Neuron (in vitro differentiated cells): ENCODE results near the gene LAMA2.
"Not testable (repeated sequence)": the region's sequence is repeated elsewhere in the genome, so short reads cannot be mapped to it uniquely, and the experiment has no call there.

Experiments used
- H2AFZ ChIP-seq: one replicate; pipeline ENCODE4 v1.6.1; 2013; ENCODE audit warnings: low read depth, mild to moderate bottlenecking, inconsistent platforms, low read length, moderate library complexity
- H3K27me3 ChIP-seq: one replicate; pipeline ENCODE4 v1.6.1; 2013; ENCODE audit warnings: low read length; ENCODE audit not compliant: insufficient read depth
- H3K36me3 ChIP-seq: one replicate; pipeline ENCODE4 v1.6.1; 2013; ENCODE audit warnings: low read length; ENCODE audit not compliant: insufficient read depth
- H3K4me1 ChIP-seq: one replicate; pipeline ENCODE4 v1.6.1; 2013; ENCODE audit warnings: low read length; ENCODE audit not compliant: insufficient read depth
- H3K4me3 ChIP-seq: 2 replicates; pipeline ENCODE4 v1.5.1; 2013; ENCODE audit warnings: mild to moderate bottlenecking, low read length, moderate library complexity
- H3K9me3 ChIP-seq: one replicate; pipeline ENCODE4 v1.6.1; 2013; ENCODE audit warnings: low read length

The LAMA2 gene

GRCh38 chr6:129088481-129088880 is 205.5 kb downstream of the LAMA2 start:
- H3K9me3 ChIP-seq, H3K36me3 ChIP-seq, H3K27me3 ChIP-seq, H2AFZ ChIP-seq, H3K4me1 ChIP-seq, H3K4me3 ChIP-seq: not testable (repeated sequence)

DNA sequence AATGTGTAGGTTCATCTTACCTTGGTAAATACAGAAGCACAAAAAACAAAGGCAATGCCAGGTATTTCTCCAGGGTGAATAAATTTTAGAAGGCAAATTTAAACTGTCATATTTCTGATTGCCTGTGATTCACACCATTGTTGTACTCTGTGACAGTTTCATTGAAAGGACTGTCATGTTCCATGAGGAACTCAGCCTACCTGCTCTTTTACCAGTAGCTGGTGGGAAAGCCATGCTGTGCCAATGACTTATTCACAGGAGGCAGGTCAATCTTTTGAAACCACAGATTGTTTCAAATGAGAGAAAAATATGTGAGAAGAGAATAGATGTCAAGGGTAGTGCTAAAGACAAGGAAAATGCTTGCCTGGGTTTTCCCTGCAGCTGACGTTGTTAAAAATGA is 206.4 kb downstream of the LAMA2 start:
- no peak overlapping the region for H2AFZ ChIP-seq
- peaks cover 4% of the 10 kb centered on the region for H3K4me1 ChIP-seq
- peaks cover 2% of the 10 kb centered on the region for H3K9me3 ChIP-seq
- H3K36me3 ChIP-seq: no peaks in the 10 kb centered on the region
- no peak overlapping the region for H3K4me3 ChIP-seq
- no peaks in the 10 kb centered on the region for H3K27me3 ChIP-seq

DNA sequence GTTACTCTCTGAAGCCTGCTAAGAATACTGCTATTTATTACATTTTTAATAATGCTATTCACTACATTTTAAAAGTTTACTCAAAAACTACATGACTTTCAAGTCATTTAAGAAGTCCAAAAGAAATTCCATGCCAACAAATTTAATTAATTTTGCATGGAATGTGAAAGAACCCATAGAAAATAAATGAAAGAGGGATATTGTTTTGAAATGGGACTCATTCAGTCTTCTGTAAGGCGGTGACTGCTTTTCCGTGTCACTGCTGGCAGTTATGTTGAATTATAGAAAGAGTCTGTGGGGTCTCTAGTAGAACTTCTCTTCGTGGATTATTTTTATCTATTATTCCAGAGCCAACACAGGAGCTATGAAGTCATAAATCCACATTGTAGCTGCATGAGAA is 211.2 kb downstream of the LAMA2 start:
- Histone ChIP-seq H3K36me3 (no peaks in the 10 kb centered on the region), H3K4me3 (no peak overlapping the region), H3K4me1 (peaks cover 4% of the 10 kb centered on the region)

GRCh38 chr6:129096651-129097290 is 213.8 kb downstream of the LAMA2 start:
- H3K9me3 ChIP-seq: no peaks in the 10 kb centered on the region
- no peaks in the 10 kb centered on the region for H3K36me3 ChIP-seq
- no peak overlapping the region for H2AFZ ChIP-seq
- H3K4me3 ChIP-seq: no peak overlapping the region
- no peaks in the 10 kb centered on the region for H3K27me3 ChIP-seq
- no peaks in the 10 kb centered on the region for H3K4me1 ChIP-seq

More for the DNA sequence above, 211.2 kb downstream of the LAMA2 start:
- Histone ChIP-seq H3K9me3 (no peaks in the 10 kb centered on the region), H3K27me3 (no peaks in the 10 kb centered on the region), H2AFZ (no peak overlapping the region)

DNA sequence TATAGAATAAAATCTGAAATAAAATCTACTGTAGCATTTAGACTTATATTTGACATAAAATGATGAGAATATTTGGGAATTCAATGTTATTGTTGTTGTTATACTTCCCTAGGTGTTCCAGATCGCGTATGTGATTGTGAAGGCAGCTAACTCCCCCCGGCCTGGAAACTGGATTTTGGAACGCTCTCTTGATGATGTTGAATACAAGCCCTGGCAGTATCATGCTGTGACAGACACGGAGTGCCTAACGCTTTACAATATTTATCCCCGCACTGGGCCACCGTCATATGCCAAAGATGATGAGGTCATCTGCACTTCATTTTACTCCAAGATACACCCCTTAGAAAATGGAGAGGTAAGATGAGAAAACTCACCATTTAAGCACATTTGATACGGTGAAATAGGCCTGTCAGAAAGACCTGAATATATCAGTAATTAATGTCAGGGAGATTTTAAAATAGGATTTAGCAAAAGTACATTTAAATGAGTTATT is 215.2 kb downstream of the LAMA2 start:
- Histone ChIP-seq H3K36me3 (no peaks in the 10 kb centered on the region), H3K27me3 (no peaks in the 10 kb centered on the region), H3K9me3 (no peaks in the 10 kb centered on the region), H3K4me1 (no peaks in the 10 kb centered on the region), H2AFZ (no peak overlapping the region), H3K4me3 (no peak overlapping the region)

DNA sequence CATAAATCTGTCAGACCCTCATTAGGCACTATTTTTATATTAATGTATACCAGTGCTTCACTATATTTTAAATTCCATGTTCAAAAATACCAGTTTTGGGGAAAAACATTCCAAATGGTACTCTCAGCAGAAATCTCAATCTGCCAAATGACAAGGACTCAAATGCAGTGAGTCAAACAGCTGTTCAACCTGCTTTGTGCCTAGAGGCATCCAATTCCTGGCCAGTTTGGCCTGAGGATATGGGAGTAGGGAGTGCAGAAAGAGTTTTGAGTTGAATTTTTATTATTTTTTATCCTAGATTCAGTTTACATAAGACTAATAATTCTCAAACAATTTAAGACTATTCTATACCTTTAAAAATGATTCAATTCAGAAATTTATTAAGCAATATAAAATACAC is 216.8 kb downstream of the LAMA2 start:
- no peaks in the 10 kb centered on the region for H3K4me1 ChIP-seq
- no peaks in the 10 kb centered on the region for H3K36me3 ChIP-seq
- H3K27me3 ChIP-seq: no peaks in the 10 kb centered on the region
- H2AFZ ChIP-seq: no peak overlapping the region
- H3K9me3 ChIP-seq: no peaks in the 10 kb centered on the region
- H3K4me3 ChIP-seq: no peak overlapping the region

- Histone ChIP-seq H3K36me3 (no peaks in the 10 kb centered on the region), H2AFZ (no peak overlapping the region), H3K27me3 (no peaks in the 10 kb centered on the region), H3K9me3 (no peaks in the 10 kb centered on the region), H3K4me3 (no peak overlapping the region), H3K4me1 (no peaks in the 10 kb centered on the region)
Measured at GRCh38 chr6:129100164-129100563, 217.2 kb downstream of the LAMA2 start.

- Histone ChIP-seq H3K4me3 (no peak overlapping the region), H3K9me3 (no peaks in the 10 kb centered on the region), H3K4me1 (no peaks in the 10 kb centered on the region), H3K36me3 (no peaks in the 10 kb centered on the region), H3K27me3 (no peaks in the 10 kb centered on the region), H2AFZ (no peak overlapping the region)
Measured at GRCh38 chr6:129102741-129103140, 219.8 kb downstream of the LAMA2 start.

GRCh38 chr6:129104131-129104530 is 221.2 kb downstream of the LAMA2 start:
- H3K27me3 ChIP-seq: no peaks in the 10 kb centered on the region
- H3K4me1 ChIP-seq: no peaks in the 10 kb centered on the region
- no peaks in the 10 kb centered on the region for H3K9me3 ChIP-seq

GRCh38 chr6:129104560-129104959 is 221.6 kb downstream of the LAMA2 start:
- Histone ChIP-seq H2AFZ (no peak overlapping the region), H3K36me3 (no peaks in the 10 kb centered on the region), H3K4me1 (no peaks in the 10 kb centered on the region), H3K27me3 (no peaks in the 10 kb centered on the region), H3K9me3 (no peaks in the 10 kb centered on the region), H3K4me3 (no peak overlapping the region)

More at GRCh38 chr6:129104131-129104530, 221.2 kb downstream of the LAMA2 start:
- H3K36me3 ChIP-seq: no peaks in the 10 kb centered on the region
- H2AFZ ChIP-seq: no peak overlapping the region
- no peak overlapping the region for H3K4me3 ChIP-seq

- no peak overlapping the region for H2AFZ ChIP-seq
- no peaks in the 10 kb centered on the region for H3K27me3 ChIP-seq
- H3K4me1 ChIP-seq: no peaks in the 10 kb centered on the region
- no peaks in the 10 kb centered on the region for H3K36me3 ChIP-seq
- H3K4me3 ChIP-seq: no peak overlapping the region
- no peaks in the 10 kb centered on the region for H3K9me3 ChIP-seq
Measured at GRCh38 chr6:129105035-129105434, 222.1 kb downstream of the LAMA2 start.

GRCh38 chr6:129105793-129106192 is 222.9 kb downstream of the LAMA2 start:
- Histone ChIP-seq H3K4me1 (no peaks in the 10 kb centered on the region), H2AFZ (no peak overlapping the region), H3K4me3 (no peak overlapping the region), H3K27me3 (no peaks in the 10 kb centered on the region), H3K9me3 (no peaks in the 10 kb centered on the region), H3K36me3 (no peaks in the 10 kb centered on the region)

DNA sequence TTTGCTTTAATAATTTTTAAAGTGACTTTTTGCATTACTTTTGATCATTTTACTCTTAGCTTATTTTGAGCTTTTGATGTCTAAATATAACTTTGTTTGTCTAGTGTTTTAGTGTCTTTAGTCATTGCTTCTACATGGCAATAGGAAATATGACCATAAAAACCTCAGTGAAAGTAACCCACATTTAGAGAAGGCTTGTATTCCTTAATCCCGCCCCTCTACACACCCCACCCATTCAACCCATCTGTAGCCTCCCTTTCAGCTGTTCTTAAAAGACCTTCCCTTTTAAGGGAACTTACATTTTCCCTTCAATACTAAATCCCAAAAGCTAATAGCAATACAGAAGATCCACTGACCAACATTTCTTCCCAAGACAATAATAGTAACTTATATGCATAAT is 225.4 kb downstream of the LAMA2 start:
- no peaks in the 10 kb centered on the region for H3K9me3 ChIP-seq
- H3K4me3 ChIP-seq: no peak overlapping the region
- no peaks in the 10 kb centered on the region for H3K4me1 ChIP-seq
- H3K27me3 ChIP-seq: no peaks in the 10 kb centered on the region
- no peaks in the 10 kb centered on the region for H3K36me3 ChIP-seq
- H2AFZ ChIP-seq: no peak overlapping the region
